Epithelial cell of proximal tubule (primary cell): ENCODE results near the gene DAB2IP. TPM values are rescaled to one million over a fixed set of nuclear protein-coding genes. Genes with fewer than 3 reads are reported as not detected.

ENCODE experiments used
- DNase-seq: peaks from one replicate; pipeline ENCODE4 v3.0.0-alpha.2; 2011; ENCODE audit warnings: low read depth
- H3K4me3 ChIP-seq: 2 replicates; pipeline ENCODE4 v1.5.1; 2011; ENCODE audit warnings: low read depth, mild to moderate bottlenecking, low read length
- CTCF ChIP-seq: conservative IDR thresholded peaks from 2 replicates; pipeline ENCODE4 v1.5.1; 2012; ENCODE audit warnings: low read depth, mild to moderate bottlenecking, low read length
- total RNA-seq: library from RNA; depleted of rRNA; stranded (reverse); fragments of >200 nt; gene quantifications from 2 replicates; pipeline ENCODE4 v1.2.3, GENCODE V29; 2015

Gene DAB2IP
- total RNA-seq, 1 donor from 2014 or later: 23.8 TPM

- H3K4me3 ChIP-seq: no peak overlapping the region
- no peak for DNase-seq
- TF ChIP-seq CTCF: no peak
Observed at GRCh38 chr9:121627427-121627826, 24.0 kb upstream of the DAB2IP start.

- DNase-seq: no peak
- H3K4me3 ChIP-seq: no peak overlapping the region
- TF ChIP-seq CTCF: no peak
Observed at GRCh38 chr9:121628401-121628800, 23.0 kb upstream of the DAB2IP start.

GRCh38 chr9:121631115-121631514 is 20.3 kb upstream of the DAB2IP start:
- no peak for DNase-seq
- no peak for TF ChIP-seq CTCF
- no peak overlapping the region for H3K4me3 ChIP-seq

- H3K4me3 ChIP-seq: no peak overlapping the region
- no peak for TF ChIP-seq CTCF
- DNase-seq: no peak
Observed at GRCh38 chr9:121631978-121632418, 19.4 kb upstream of the DAB2IP start.

- no peak for DNase-seq
- no peak for TF ChIP-seq CTCF
- no peak overlapping the region for H3K4me3 ChIP-seq
Observed at GRCh38 chr9:121633119-121633714, 18.2 kb upstream of the DAB2IP start.

GRCh38 chr9:121633736-121634135 is 17.7 kb upstream of the DAB2IP start:
- no peak overlapping the region for H3K4me3 ChIP-seq
- no peak for TF ChIP-seq CTCF
- no peak for DNase-seq
